ENCODE measurements around the gene BCAS3.

Gene BCAS3

DNA sequence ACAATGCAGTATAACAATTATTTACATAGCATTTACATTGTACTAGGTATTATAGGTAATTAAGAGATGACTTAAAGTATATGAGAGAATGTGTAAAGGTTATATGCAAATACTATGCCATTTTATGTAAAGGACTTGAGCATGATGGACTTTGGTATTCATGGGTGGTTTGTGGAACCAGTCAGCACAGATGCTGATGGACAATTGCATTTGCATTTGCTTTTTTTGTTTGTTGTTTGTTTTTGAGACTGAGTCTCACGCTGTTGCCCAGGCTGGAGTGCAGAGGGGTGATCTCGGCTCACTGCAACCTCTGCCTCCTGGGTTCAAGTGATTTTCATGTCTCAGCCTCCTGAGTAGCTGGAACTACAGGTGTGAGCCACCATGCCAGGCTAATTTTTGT lies 36.0 kb downstream of the BCAS3 start:
- TF ChIP-seq CTCF (IDR thresholded peaks at IDR 0.05; ENCODE audit: low read depth, low read length, poor library complexity, severe bottlenecking) (no peak), EZH2phosphoT487 (IDR thresholded peaks at IDR 0.05; ENCODE audit: borderline replicate concordance, low read length) (no peak)
- Histone ChIP-seq H3K36me3 (ENCODE audit: control insufficient read depth, low read length) (no peaks in the 10 kb centered on the region), H3K9me3 (ENCODE audit: control insufficient read depth, insufficient read depth, low read length) (no peaks in the 10 kb centered on the region), H3K4me3 (ENCODE audit: low read length) (no peak overlapping the region), H4K20me1 (ENCODE audit: control insufficient read depth, insufficient read depth, low read depth, low read length) (no peaks in the 10 kb centered on the region), H3K9me2 (replicated peaks; ENCODE audit: control insufficient read depth, low read length) (no peaks in the 10 kb centered on the region), H3K27ac (ENCODE audit: low read depth, low read length) (no peak overlapping the region), H3K4me2 (ENCODE audit: low read length) (no peak overlapping the region), H3K27me3 (ENCODE audit: control insufficient read depth, low read length) (no peaks in the 10 kb centered on the region), H3F3A (ENCODE audit: control insufficient read depth, insufficient read depth) (no peaks in the 10 kb centered on the region), H3K79me2 (ENCODE audit: control insufficient read depth, low read length) (no peaks in the 10 kb centered on the region), H3K4me1 (ENCODE audit: control insufficient read depth, low read length) (no peaks in the 10 kb centered on the region)

GRCh38 chr17:60716766-60717165 lies 39.1 kb downstream of the BCAS3 start:
- no peaks in the 10 kb centered on the region for H3K27me3 ChIP-seq (ENCODE audit: control insufficient read depth, low read length)
- TF ChIP-seq CTCF (IDR thresholded peaks at IDR 0.05; ENCODE audit: low read depth, low read length, poor library complexity, severe bottlenecking) (no peak), EZH2phosphoT487 (IDR thresholded peaks at IDR 0.05; ENCODE audit: borderline replicate concordance, low read length) (no peak)
- no peaks in the 10 kb centered on the region for H3K9me2 ChIP-seq (replicated peaks; ENCODE audit: control insufficient read depth, low read length)
- no peaks in the 10 kb centered on the region for H3K79me2 ChIP-seq (ENCODE audit: control insufficient read depth, low read length)
- no peak overlapping the region for H3K27ac ChIP-seq (ENCODE audit: low read depth, low read length)
- H3K36me3 ChIP-seq (ENCODE audit: control insufficient read depth, low read length) = no peaks in the 10 kb centered on the region
- no peak overlapping the region for H3K4me3 ChIP-seq (ENCODE audit: low read length)
- no peak overlapping the region for H3K4me2 ChIP-seq (ENCODE audit: low read length)
- H3K4me1 ChIP-seq (ENCODE audit: control insufficient read depth, low read length) = no peaks in the 10 kb centered on the region
- no peaks in the 10 kb centered on the region for H3F3A ChIP-seq (ENCODE audit: control insufficient read depth, insufficient read depth)
- H3K9me3 ChIP-seq (ENCODE audit: control insufficient read depth, insufficient read depth, low read length) = no peaks in the 10 kb centered on the region
- no peaks in the 10 kb centered on the region for H4K20me1 ChIP-seq (ENCODE audit: control insufficient read depth, insufficient read depth, low read depth, low read length)

DNA sequence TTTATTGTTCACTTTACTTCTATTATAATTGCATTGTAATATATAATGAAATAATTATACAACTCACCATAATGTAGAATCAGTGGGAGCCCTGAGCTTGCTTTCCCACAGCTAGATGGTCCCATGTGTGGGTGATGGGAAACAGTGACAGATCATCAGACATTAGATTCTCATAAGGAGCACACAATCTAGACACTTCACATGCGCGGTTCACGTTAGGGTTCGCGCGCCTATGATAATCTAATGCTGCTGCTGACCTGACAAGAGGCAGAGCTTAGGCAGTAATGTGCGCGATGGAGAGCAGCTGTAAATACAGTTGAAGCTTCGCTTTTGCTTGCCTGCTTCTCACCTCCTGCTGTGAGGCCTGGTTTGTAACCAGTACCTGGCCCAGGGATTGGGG lies 40.2 kb downstream of the BCAS3 start:
- TF ChIP-seq EZH2phosphoT487 (IDR thresholded peaks at IDR 0.05; ENCODE audit: borderline replicate concordance, low read length) = no peak
- no peak for TF ChIP-seq CTCF (IDR thresholded peaks at IDR 0.05; ENCODE audit: low read depth, low read length, poor library complexity, severe bottlenecking)
- Histone ChIP-seq H3K27ac (ENCODE audit: low read depth, low read length) (no peak overlapping the region), H3K36me3 (ENCODE audit: control insufficient read depth, low read length) (no peaks in the 10 kb centered on the region), H3K4me2 (ENCODE audit: low read length) (no peak overlapping the region), H3K4me1 (ENCODE audit: control insufficient read depth, low read length) (no peaks in the 10 kb centered on the region), H3K9me3 (ENCODE audit: control insufficient read depth, insufficient read depth, low read length) (no peaks in the 10 kb centered on the region), H3K27me3 (ENCODE audit: control insufficient read depth, low read length) (no peaks in the 10 kb centered on the region), H4K20me1 (ENCODE audit: control insufficient read depth, insufficient read depth, low read depth, low read length) (no peaks in the 10 kb centered on the region), H3K79me2 (ENCODE audit: control insufficient read depth, low read length) (no peaks in the 10 kb centered on the region), H3F3A (ENCODE audit: control insufficient read depth, insufficient read depth) (no peaks in the 10 kb centered on the region), H3K4me3 (ENCODE audit: low read length) (no peak overlapping the region), H3K9me2 (replicated peaks; ENCODE audit: control insufficient read depth, low read length) (no peaks in the 10 kb centered on the region)

All from DOHH2 (cell line).